ENCODE data around the gene BCL11A.

DNA sequence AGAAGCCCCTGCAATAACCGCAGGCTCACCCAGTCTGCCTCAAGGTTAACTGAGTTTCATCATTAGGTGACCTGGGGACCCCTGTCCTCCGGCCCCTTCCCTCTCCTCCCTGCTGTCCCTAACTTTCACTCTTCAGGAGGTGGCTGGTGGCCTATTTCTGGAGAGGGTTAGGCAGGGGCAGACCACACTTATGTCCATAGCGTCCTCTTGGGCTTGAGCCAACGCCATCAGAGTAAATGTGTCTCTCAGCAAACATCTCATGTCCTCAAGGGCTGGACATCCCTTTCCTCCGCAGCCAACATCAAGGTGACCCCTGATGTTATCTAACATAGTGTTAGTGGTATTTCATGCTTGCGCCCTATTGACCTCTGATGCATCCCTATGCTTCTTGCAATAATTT, 114.8 kb downstream of the BCL11A start:
- TF ChIP-seq, protein P1, sequence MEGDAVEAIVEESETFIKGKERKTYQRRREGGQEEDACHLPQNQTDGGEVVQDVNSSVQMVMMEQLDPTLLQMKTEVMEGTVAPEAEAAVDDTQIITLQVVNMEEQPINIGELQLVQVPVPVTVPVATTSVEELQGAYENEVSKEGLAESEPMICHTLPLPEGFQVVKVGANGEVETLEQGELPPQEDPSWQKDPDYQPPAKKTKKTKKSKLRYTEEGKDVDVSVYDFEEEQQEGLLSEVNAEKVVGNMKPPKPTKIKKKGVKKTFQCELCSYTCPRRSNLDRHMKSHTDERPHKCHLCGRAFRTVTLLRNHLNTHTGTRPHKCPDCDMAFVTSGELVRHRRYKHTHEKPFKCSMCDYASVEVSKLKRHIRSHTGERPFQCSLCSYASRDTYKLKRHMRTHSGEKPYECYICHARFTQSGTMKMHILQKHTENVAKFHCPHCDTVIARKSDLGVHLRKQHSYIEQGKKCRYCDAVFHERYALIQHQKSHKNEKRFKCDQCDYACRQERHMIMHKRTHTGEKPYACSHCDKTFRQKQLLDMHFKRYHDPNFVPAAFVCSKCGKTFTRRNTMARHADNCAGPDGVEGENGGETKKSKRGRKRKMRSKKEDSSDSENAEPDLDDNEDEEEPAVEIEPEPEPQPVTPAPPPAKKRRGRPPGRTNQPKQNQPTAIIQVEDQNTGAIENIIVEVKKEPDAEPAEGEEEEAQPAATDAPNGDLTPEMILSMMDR (IDR thresholded peaks at IDR 0.05): no peak
- no peak for TF ChIP-seq EZH2phosphoT487 (IDR thresholded peaks at IDR 0.05)

All from neural progenitor cell (in vitro differentiated cells).